HUES48 (cell line): ENCODE data around the gene LAMB2.

Experiments used
- H3K27ac ChIP-seq: one replicate; pipeline ENCODE4 v1.7.0; 2013; ENCODE audit warnings: low read depth, low read length, inconsistent platforms
- H3K27me3 ChIP-seq: 2 replicates; pipeline ENCODE4 v1.6.1; 2013; ENCODE audit warnings: mild to moderate bottlenecking, low read length; ENCODE audit not compliant: control insufficient read depth, insufficient read depth
- H3K36me3 ChIP-seq: 2 replicates; pipeline ENCODE4 v1.6.1; 2013; ENCODE audit warnings: low read length; ENCODE audit not compliant: control insufficient read depth, insufficient read depth
- H3K4me1 ChIP-seq: 2 replicates; pipeline ENCODE4 v1.6.1; 2013; ENCODE audit warnings: mild to moderate bottlenecking, low read length; ENCODE audit not compliant: control insufficient read depth, insufficient read depth
- H3K4me3 ChIP-seq: 2 replicates; pipeline ENCODE4 v1.5.1; 2013; ENCODE audit warnings: mild to moderate bottlenecking, low read depth, low read length
- H3K9ac ChIP-seq: 2 replicates; pipeline ENCODE4 v1.6.1; 2013; ENCODE audit warnings: mild to moderate bottlenecking, low read depth, low read length, moderate library complexity
- H3K9me3 ChIP-seq: 2 replicates; pipeline ENCODE4 v1.6.1; 2013; ENCODE audit warnings: low read length; ENCODE audit not compliant: control insufficient read depth, insufficient read depth

The LAMB2 gene

DNA sequence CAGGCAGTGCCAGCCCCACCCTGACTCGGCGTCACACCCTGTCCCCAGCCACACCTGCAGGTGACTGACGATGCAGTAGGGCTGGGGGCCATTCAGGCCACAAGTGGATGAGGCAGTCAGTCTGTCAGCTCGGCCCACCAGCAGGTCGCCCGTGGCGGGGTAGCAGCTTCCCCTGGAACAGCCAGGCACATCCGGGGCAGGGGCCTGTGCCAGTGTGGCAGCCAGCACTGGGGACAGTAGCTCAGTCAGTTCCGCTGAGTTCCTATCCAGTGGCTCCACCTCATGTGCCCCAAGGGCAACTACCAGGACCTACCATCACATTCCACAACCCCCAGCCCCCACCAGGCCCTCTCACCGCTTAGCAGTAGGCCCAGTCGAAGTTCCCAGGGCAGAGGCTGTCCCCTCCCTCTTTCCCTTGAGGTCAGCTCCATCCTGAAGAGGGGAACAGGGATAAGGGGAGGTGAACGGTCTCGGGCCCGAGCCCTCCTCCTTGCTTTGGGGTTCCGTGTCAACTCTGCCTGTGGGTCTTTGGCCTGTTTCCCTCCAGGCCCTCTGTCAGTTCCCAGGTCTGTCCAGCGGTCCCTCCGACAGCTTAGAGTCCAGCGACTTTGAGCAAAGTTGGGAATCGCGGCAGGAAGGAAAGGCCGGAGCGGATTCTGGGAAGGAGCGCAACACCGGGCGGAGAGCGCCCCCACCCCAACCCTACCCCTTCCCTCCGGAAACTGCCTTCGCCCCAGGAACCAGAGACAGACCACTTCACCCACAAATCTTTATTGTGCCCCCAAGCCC is at the start of gene LAMB2:
LAMB2 (minus strand) TSS at position 614 of the 789 bp plus-strand sequence; CDS start at position 431, 183 bp downstream.
- Histone ChIP-seq H3K27ac (peak within 1 kb of the TSS; percentile 88), H3K9me3 (no peaks in the 10 kb centered on the region), H3K9ac (peak within 1 kb of the TSS; percentile 59), H3K27me3 (0 out of 2 replicates have a peak, but pooled peaks cover 1% of the 10 kb centered on the region), H3K36me3 (peaks cover 17% of the 10 kb centered on the region; the same call in 1 of the 2 replicates), H3K4me1 (peaks cover 3% of the 10 kb centered on the region), H3K4me3 (peak within 1 kb of the TSS; percentile 88)

DNA sequence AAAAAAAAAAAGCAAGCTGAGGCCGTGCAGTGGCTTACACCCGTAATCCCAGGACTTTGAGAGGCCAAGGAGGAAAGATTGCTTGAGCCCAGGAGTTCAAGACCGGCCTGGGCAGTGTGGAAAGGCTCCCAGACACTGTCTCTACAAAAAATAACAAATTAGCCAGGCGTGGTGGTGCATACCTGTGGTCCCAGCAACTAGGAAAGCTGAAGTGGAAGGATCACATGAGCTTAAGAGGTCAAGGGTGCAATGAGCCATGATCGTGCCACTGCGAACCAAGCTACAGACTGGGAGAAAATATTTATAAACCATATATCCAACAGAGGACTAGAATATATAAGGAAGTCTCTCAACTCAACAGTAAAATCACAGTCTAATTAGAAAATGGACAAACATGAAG is 48.5 kb upstream of the LAMB2 start:
- Histone ChIP-seq H3K36me3 (no peaks in the 10 kb centered on the region), H3K9ac (no peak overlapping the region), H3K9me3 (0 out of 2 replicates have a peak, but pooled peaks cover 2% of the 10 kb centered on the region), H3K27me3 (no peaks in the 10 kb centered on the region), H3K4me1 (no peaks in the 10 kb centered on the region), H3K27ac (no peak overlapping the region), H3K4me3 (no peak overlapping the region)

DNA sequence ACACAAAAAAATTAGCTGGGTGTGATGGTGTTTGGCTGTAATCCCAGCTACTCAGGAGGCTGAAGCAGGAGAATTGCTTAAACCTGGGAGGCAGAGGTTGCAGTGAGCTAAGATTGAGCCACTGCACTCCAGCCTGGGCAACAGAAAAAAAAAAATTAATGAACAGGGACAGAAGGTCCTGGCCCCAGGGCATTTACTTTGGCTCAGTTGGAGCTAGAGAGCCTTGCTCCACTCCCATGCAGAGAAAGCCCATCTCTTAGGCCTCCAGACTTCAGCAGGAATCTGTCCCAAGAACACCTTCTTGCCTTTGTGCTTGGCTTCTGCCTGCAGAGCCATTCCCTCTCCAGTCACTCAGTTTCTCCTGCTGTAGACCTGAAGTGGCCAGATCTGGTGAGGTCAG is 47.3 kb upstream of the LAMB2 start:
- H3K4me1 ChIP-seq = no peaks in the 10 kb centered on the region

DNA sequence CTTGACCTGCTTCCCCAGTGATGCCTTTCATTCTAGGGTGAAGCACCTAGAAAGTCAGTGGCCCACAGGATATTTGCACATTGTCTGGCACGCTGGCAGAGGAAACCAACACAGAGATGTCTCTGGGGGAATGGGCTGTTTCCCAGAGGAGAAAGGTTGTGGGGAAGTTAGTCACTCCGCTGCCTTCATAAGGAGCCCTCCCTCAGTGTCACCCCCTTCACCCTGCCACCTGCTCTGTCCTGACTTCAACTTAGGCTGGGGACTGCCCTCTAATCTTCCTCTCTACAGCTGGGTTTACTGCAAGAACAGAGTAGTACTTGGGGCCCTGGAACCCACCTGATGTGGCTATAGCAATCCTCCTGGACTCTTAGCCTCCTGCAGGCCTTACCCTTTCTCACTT is 44.2 kb upstream of the LAMB2 start:
- H3K27ac ChIP-seq = no peak overlapping the region
- peaks cover 7% of the 10 kb centered on the region; the same call in 1 of the 2 replicates for H3K4me1 ChIP-seq
- H3K27me3 ChIP-seq = no peaks in the 10 kb centered on the region
- no peaks in the 10 kb centered on the region for H3K9me3 ChIP-seq
- no peak overlapping the region for H3K9ac ChIP-seq
- H3K4me3 ChIP-seq = no peak overlapping the region
- no peaks in the 10 kb centered on the region; the same call in 1 of the 2 replicates for H3K36me3 ChIP-seq

More for the DNA sequence above, 47.3 kb upstream of the LAMB2 start:
- H3K27ac ChIP-seq = no peak overlapping the region
- H3K27me3 ChIP-seq = no peaks in the 10 kb centered on the region
- H3K36me3 ChIP-seq = no peaks in the 10 kb centered on the region; the same call in 1 of the 2 replicates
- H3K9me3 ChIP-seq = 0 out of 2 replicates have a peak, but pooled peaks cover 2% of the 10 kb centered on the region
- no peak overlapping the region for H3K9ac ChIP-seq
- H3K4me3 ChIP-seq = no peak overlapping the region

DNA sequence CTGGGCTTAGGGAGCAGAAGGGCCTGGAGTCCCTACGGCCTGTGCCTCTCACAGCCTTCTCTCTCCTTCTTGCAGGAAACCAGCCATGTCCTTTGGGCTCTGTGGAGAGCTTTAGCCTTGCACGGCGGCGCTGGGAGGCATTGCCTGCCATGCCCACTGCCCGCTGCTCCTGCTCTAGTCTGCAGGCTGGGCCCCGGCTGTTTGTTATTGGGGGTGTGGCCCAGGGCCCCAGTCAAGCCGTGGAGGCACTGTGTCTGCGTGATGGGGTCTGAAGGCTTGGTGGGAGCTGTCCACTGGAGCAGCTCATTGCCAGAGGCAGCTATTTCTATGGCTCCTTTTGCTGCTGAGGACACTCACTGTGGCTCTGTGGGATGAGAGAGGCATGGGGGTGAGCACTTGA is 42.7 kb upstream of the LAMB2 start:
- no peaks in the 10 kb centered on the region for H3K9me3 ChIP-seq
- no peak overlapping the region for H3K4me3 ChIP-seq
- no peak overlapping the region for H3K9ac ChIP-seq
- H3K4me1 ChIP-seq = peaks cover 8% of the 10 kb centered on the region; the same call in 1 of the 2 replicates
- no peak overlapping the region for H3K27ac ChIP-seq
- H3K36me3 ChIP-seq = no peaks in the 10 kb centered on the region; the same call in 1 of the 2 replicates
- no peaks in the 10 kb centered on the region; the same call in 1 of the 2 replicates for H3K27me3 ChIP-seq

DNA sequence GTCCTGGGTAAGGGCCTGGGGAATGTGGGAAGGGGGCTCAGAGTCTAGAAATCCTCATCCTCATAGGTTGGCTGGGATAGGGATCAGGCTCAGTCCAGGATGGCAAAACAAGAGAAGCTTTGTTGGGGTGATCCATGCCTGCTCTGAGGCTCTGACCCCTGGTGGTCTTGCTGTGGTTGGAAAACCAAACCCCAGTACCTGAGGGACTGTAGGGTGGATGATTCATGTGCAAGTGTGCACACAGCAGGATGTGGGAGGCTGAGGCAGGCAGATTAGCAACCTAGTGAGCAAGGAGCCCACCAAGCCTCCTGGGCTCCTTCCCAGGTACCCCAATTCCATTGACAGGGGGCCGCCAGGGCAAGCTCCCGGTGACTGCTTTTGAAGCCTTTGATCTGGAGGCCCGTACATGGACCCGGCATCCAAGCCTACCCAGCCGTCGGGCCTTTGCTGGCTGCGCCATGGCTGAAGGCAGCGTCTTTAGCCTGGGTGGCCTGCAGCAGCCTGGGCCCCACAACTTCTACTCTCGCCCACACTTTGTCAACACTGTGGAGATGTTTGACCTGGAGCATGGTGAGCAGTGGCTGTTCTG is 41.6 kb upstream of the LAMB2 start:
- Histone ChIP-seq H3K27me3 (no peaks in the 10 kb centered on the region; the same call in 1 of the 2 replicates), H3K27ac (peak overlapping the region; percentile 24), H3K36me3 (no peaks in the 10 kb centered on the region; the same call in 1 of the 2 replicates), H3K9me3 (no peaks in the 10 kb centered on the region), H3K9ac (no peak overlapping the region), H3K4me3 (no peak overlapping the region), H3K4me1 (peaks cover 8% of the 10 kb centered on the region; the same call in 1 of the 2 replicates)

DNA sequence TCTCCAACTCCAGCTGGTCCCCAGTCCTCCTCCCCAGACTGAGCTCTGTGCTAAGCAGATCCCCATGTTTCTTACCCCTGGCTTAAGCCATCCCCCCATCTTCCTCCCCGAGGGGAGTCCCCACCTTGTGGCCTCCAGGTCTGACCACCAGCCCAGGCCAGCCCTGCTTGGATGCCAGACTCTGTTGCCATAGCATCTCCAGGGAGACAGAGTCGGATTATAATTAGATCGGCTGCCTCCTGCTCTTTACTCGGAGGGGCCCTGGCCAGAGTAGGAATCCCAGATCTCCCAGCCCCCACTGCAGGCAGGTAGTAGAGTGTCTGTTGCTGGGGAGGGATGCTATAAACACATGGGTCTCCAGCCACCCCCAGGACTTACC is 40.9 kb upstream of the LAMB2 start:
- Histone ChIP-seq H3K4me1 (peaks cover 8% of the 10 kb centered on the region; the same call in 1 of the 2 replicates), H3K36me3 (no peaks in the 10 kb centered on the region; the same call in 1 of the 2 replicates), H3K9me3 (no peaks in the 10 kb centered on the region), H3K4me3 (no peak overlapping the region), H3K27me3 (no peaks in the 10 kb centered on the region; the same call in 1 of the 2 replicates), H3K27ac (peak overlapping the region; percentile 65), H3K9ac (no peak overlapping the region)

DNA sequence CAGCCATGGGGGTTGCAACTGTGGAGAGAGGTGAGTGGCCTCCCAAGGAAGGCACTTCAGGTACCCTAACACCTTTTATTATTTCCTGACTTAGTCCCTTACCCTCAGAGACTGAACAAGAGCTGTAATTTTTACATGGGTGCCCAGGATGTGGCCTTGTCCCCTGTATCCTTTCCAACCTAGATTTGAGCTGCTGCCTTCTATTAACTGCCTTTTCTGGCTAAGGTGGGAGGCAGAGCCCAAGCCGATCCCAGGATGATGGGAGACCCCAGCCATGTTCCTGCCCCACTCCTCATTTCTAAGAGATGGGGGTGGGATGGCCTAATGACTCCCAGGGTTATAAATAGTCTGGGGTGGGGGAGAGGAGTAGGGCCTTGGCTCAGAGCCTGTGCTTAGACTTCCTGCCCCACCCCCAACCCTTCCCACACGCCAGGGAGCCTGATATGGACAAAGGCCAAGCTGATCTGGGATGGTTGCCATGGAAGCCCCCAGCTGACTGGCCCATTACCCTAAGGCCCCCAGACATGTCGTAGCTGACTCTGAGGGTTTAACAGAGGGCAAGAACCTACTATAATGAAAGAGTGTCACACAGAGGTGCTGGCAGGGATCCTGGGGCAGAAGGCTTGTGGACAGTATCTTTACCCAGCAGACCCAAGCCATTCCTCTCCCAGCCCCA is 40.4 kb upstream of the LAMB2 start:
- no peaks in the 10 kb centered on the region; the same call in 1 of the 2 replicates for H3K36me3 ChIP-seq
- no peaks in the 10 kb centered on the region for H3K9me3 ChIP-seq
- no peaks in the 10 kb centered on the region; the same call in 1 of the 2 replicates for H3K27me3 ChIP-seq
- H3K4me1 ChIP-seq = peaks cover 8% of the 10 kb centered on the region; the same call in 1 of the 2 replicates
- H3K4me3 ChIP-seq = no peak overlapping the region
- no peak overlapping the region; the same call in 1 of the 2 replicates for H3K9ac ChIP-seq
- peak overlapping the region; percentile 65 for H3K27ac ChIP-seq

DNA sequence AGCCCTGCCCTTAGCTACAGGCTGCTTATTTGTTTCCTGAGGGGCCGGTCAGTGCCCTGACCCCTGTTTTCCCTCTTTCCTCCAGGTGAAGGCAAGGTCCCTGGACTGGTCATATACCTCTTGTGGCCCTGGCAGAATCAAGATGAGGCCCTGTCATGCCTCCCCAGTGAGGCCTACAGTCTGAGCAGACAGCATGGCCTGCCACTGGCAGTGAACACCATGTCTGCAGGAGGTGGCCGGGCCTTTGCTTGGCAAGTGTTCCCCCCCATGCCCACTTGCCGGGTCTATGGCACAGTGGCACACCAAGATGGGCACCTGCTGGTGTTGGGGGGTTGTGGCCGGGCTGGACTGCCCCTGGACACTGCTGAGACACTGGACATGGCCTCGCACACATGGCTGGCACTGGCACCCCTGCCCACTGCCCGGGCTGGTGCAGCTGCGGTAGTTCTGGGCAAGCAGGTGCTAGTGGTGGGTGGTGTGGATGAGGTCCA is 39.7 kb upstream of the LAMB2 start:
- H3K9me3 ChIP-seq = no peaks in the 10 kb centered on the region
- peaks cover 8% of the 10 kb centered on the region; the same call in 1 of the 2 replicates for H3K4me1 ChIP-seq
- no peak overlapping the region for H3K27ac ChIP-seq
- no peaks in the 10 kb centered on the region; the same call in 1 of the 2 replicates for H3K36me3 ChIP-seq
- no peak overlapping the region; the same call in 1 of the 2 replicates for H3K9ac ChIP-seq
- no peaks in the 10 kb centered on the region; the same call in 1 of the 2 replicates for H3K27me3 ChIP-seq
- no peak overlapping the region for H3K4me3 ChIP-seq

DNA sequence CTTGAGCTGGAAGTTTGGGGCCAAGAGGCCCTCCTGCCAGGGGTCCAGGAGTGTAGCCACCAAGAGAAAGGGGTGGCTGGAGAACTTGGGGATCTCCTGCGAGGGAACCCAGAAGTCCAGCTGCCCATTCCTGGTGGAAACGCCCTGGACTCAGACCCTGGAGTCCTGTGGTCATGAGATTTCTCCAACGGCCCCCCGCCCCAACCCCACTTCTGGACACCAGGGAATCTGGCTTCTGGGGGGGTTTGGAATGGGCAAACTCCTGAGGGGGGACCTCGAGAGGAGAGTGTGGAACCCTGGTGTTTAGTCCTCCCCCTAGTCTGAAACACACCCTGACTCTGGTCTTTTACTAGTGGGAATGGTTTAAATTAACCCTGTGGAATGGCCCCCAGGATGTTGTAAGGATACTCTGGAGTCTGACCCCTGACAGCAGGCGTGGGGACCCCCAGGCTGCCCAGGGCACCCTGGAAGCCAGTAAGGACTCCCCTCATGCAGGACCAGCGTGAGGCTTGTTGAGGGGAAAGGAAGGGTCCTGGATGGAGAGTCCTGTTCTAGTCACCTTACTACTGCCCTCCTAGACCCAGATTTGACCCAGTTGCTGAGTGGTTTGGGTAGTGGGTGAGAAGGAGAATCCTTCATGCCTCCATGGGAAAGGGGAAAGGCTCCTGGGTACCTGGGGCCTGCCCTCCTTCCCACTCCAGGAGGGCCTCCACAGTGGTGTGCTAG is 39.1 kb upstream of the LAMB2 start:
- peak overlapping the region; percentile 88 for H3K4me3 ChIP-seq
- H3K36me3 ChIP-seq = no peaks in the 10 kb centered on the region; the same call in 1 of the 2 replicates
- H3K27ac ChIP-seq = no peak overlapping the region
- H3K9me3 ChIP-seq = no peaks in the 10 kb centered on the region
- H3K4me1 ChIP-seq = peaks cover 8% of the 10 kb centered on the region; the same call in 1 of the 2 replicates
- H3K27me3 ChIP-seq = no peaks in the 10 kb centered on the region; the same call in 1 of the 2 replicates
- peak overlapping the region; percentile 66; the same call in 1 of the 2 replicates for H3K9ac ChIP-seq
